CD14-positive monocyte (primary cell): ENCODE data around the gene DAO. TPM values are rescaled to one million over a fixed set of nuclear protein-coding genes. Genes with fewer than 3 reads are reported as not detected.

ENCODE experiments used
- DNase-seq, 3 donors: peaks; one replicate each; pipeline ENCODE4 v3.0.0-alpha.2; 2011 to 2022
- H2AFZ ChIP-seq: 2 replicates; pipeline ENCODE4 v1.6.0; 2012; ENCODE audit warnings: mild to moderate bottlenecking, low read depth, low read length, inconsistent platforms; ENCODE audit not compliant: insufficient read depth, poor library complexity, severe bottlenecking
- H3K27ac ChIP-seq, 2 donors: 1 replicate in 1 of 2; 2 replicates in 1 of 2; pipeline ENCODE4 v1.5.1; 2012 to 2013; ENCODE audit warnings: low read length in 2 of 2, control low read depth in 1 of 2, inconsistent platforms in 1 of 2, low read depth in 1 of 2, mild to moderate bottlenecking in 1 of 2
- H3K27me3 ChIP-seq, 2 donors: one replicate each; pipeline versions ENCODE4 v1.6.0 to v1.6.1; 2011 to 2013; ENCODE audit warnings: low read length in 2 of 2; ENCODE audit not compliant: control insufficient read depth in 2 of 2, insufficient read depth in 2 of 2
- H3K36me3 ChIP-seq, 2 donors: replicated peaks in 1 of 2; 1 replicate in 1 of 2; 2 replicates in 1 of 2; pipeline versions ENCODE4 v1.5.1 to v1.6.1; 2012 to 2013; ENCODE audit warnings: low read length in 2 of 2, control low read depth in 1 of 2, inconsistent platforms in 1 of 2, mild to moderate bottlenecking in 1 of 2; ENCODE audit not compliant: insufficient read depth in 2 of 2, control insufficient read depth in 1 of 2
- H3K4me1 ChIP-seq, 2 donors: 1 replicate in 1 of 2; 2 replicates in 1 of 2; pipeline versions ENCODE4 v1.5.1 to v1.6.1; 2012 to 2013; ENCODE audit warnings: low read length in 2 of 2, control low read depth in 1 of 2, inconsistent platforms in 1 of 2, mild to moderate bottlenecking in 1 of 2, moderate library complexity in 1 of 2; ENCODE audit not compliant: insufficient read depth in 2 of 2, control insufficient read depth in 1 of 2
- H3K4me2 ChIP-seq: replicated peaks from 2 replicates; pipeline ENCODE3; 2012; ENCODE audit warnings: low read length, moderate library complexity, mild to moderate bottlenecking; ENCODE audit not compliant: poor library complexity, severe bottlenecking; ENCODE audit errors: extremely low read depth
- H3K4me3 ChIP-seq, 3 experiments: fragments of 200-600 bp in 1 of 3; sonication (generic) in 1 of 3; replicated peaks in 1 of 3; 1 replicate in 2 of 3; 2 replicates in 1 of 3; pipeline ENCODE4 v1.5.1; 2011 to 2013; ENCODE audit warnings: low read length in 3 of 3, mild to moderate bottlenecking in 3 of 3, control low read depth in 2 of 3, low read depth in 2 of 3, inconsistent platforms in 1 of 3, moderate library complexity in 1 of 3
- H3K79me2 ChIP-seq: 2 replicates; pipeline ENCODE4 v1.6.0; 2012; ENCODE audit warnings: mild to moderate bottlenecking, control low read depth, inconsistent platforms, low read length, moderate library complexity; ENCODE audit not compliant: insufficient read depth
- H3K9ac ChIP-seq: 2 replicates; pipeline ENCODE4 v1.6.0; 2017; ENCODE audit warnings: low read length, mild to moderate bottlenecking; ENCODE audit not compliant: insufficient read depth, poor library complexity, severe bottlenecking
- H3K9me3 ChIP-seq, 2 donors: replicated peaks in 1 of 2; 1 replicate in 1 of 2; 2 replicates in 1 of 2; pipeline versions ENCODE4 v1.5.1 to v1.6.1; 2012 to 2013; ENCODE audit warnings: low read length in 2 of 2, control low read depth in 1 of 2; ENCODE audit not compliant: control insufficient read depth in 1 of 2, insufficient read depth in 1 of 2
- H4K20me1 ChIP-seq: 2 replicates; pipeline ENCODE4 v1.6.0; 2012; ENCODE audit warnings: mild to moderate bottlenecking, low read length, control low read depth, moderate library complexity; ENCODE audit not compliant: insufficient read depth
- H3K27ac Mint-ChIP-seq, 7 donors: one replicate each; pipeline ENCODE4 v1.8.0; 2020; ENCODE audit warnings: mild to moderate bottlenecking in 7 of 7, mixed read lengths in 7 of 7, moderate library complexity in 6 of 7, inconsistent platforms in 2 of 7
- H3K27me3 Mint-ChIP-seq, 3 donors: one replicate each; pipeline ENCODE4 v1.8.0; 2021 to 2022; ENCODE audit warnings: low read depth in 3 of 3, mild to moderate bottlenecking in 3 of 3, mixed read lengths in 3 of 3, moderate library complexity in 3 of 3, inconsistent platforms in 1 of 3
- H3K36me3 Mint-ChIP-seq, 2 donors: one replicate each; pipeline ENCODE4 v1.8.0; 2020; ENCODE audit warnings: mixed read lengths in 2 of 2, inconsistent platforms in 1 of 2, mild to moderate bottlenecking in 1 of 2
- H3K4me1 Mint-ChIP-seq: one replicate; pipeline ENCODE4 v1.8.0; 2020; ENCODE audit warnings: mild to moderate bottlenecking, mixed read lengths
- H3K4me3 Mint-ChIP-seq, 2 donors: one replicate each; pipeline ENCODE4 v1.8.0; 2020; ENCODE audit warnings: mild to moderate bottlenecking in 2 of 2, mixed read lengths in 2 of 2, moderate library complexity in 1 of 2
- H3K9me3 Mint-ChIP-seq, 7 donors: one replicate each; pipeline ENCODE4 v1.8.0; 2020 to 2022; ENCODE audit warnings: mixed read lengths in 7 of 7, mild to moderate bottlenecking in 6 of 7, moderate library complexity in 6 of 7, inconsistent platforms in 2 of 7
- CTCF ChIP-seq: fragments of 200-600 bp; IDR thresholded peaks from one replicate; pipeline ENCODE4 v1.8.0; 2022; ENCODE audit warnings: antibody characterized with exemption, mild to moderate bottlenecking
- WGBS: methylation state at CpG from one replicate; pipeline ENCODE4 v1.1.5; 2013; ENCODE audit warnings: missing lambda C conversion rate; ENCODE audit not compliant: insufficient coverage; 5-methylcytosine and 5-hydroxymethylcytosine counted together
- intact Hi-C, 2 donors: fragments of 100-400 bp; cut with micrococcal nuclease; formaldehyde crosslinking; loops; one replicate each; pipeline versions ENCODE4 v1.15.0 to v1.15.1; 2023
- polyA plus RNA-seq, 3 donors: library from polyadenylated mRNA; depleted of rRNA in 1 of 3; unstranded in 2 of 3; stranded (reverse) in 1 of 3; fragments of 300-500 nt in 2 of 3; fragments of >200 nt in 1 of 3; fragmentation: Illumina TruSeq in 2 of 3; gene quantifications; 1 replicate in 2 of 3; 2 replicates in 1 of 3; pipeline ENCODE4 v1.2.3, GENCODE V29; 2012 to 2021

DAO gene
- polyA plus RNA-seq, 3 donors: not detected

DNA sequence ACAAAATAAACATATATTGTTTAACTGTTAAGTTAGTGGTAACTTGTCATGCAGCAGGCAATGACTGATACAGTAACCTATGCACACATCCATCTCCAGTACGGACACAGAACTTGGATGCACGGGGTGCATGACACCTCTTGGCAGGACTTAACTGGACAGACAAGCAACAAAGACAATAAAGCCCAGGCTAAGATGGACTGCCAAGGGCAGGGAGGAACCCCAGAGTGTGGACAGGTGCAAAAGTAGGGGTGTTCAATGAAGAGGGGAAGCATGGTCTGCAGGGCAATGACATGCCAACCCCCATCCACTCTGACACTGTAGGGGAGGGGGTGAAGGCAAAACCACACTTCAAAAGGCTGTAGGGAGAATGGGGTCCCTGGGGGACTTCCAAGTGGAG is 34.2 kb upstream of the DAO start:
- H3K27ac Mint-ChIP-seq: peak overlapping the region; percentile 82 to 91 (median 87)
- peaks cover 49% of the 10 kb centered on the region for H4K20me1 ChIP-seq
- peak overlapping the region; percentile 56 for H3K4me2 ChIP-seq
- peaks cover 0 to 2% (median 0%) of the 10 kb centered on the region in 3 donors for H3K27me3 Mint-ChIP-seq
- H3K4me3 ChIP-seq: no peak overlapping the region
- no peak overlapping the region for H3K9ac ChIP-seq
- no peaks in the 10 kb centered on the region for H3K9me3 ChIP-seq
- no peaks in the 10 kb centered on the region for H3K27me3 ChIP-seq
- peak overlapping the region; percentile 18 to 76 for H3K27ac ChIP-seq
- peaks cover 31 to 44% of the 10 kb centered on the region in 2 donors for H3K4me1 ChIP-seq
- H3K4me3 Mint-ChIP-seq: no peak overlapping the region
- TF ChIP-seq CTCF: no peak
- peaks cover 63 to 73% of the 10 kb centered on the region in 2 donors for H3K36me3 Mint-ChIP-seq
- peaks cover 56% of the 10 kb centered on the region for H3K4me1 Mint-ChIP-seq
- WGBS: 100% methylated on average over 2 of the region's 2 CpGs
- peaks cover 21 to 49% of the 10 kb centered on the region in 2 donors for H3K36me3 ChIP-seq
- no peak for DNase-seq
- H3K9me3 Mint-ChIP-seq: peaks cover 0 to 2% (median 0%) of the 10 kb centered on the region in 7 donors
- no peak overlapping the region for H2AFZ ChIP-seq
- intact Hi-C loops: no loop called here
- peaks cover 36% of the 10 kb centered on the region for H3K79me2 ChIP-seq

GRCh38 chr12:108846290-108846701 is 33.6 kb upstream of the DAO start:
- H3K27ac ChIP-seq: peak overlapping the region; percentile 18 to 76
- H2AFZ ChIP-seq: no peak overlapping the region
- H3K9ac ChIP-seq: no peak overlapping the region
- peak overlapping the region; percentile 82 to 91 (median 87) for H3K27ac Mint-ChIP-seq
- H3K36me3 Mint-ChIP-seq: peaks cover 62 to 71% of the 10 kb centered on the region in 2 donors
- H3K4me3 ChIP-seq: peak overlapping the region in 1 of 3 experiments; percentile 38
- H3K27me3 ChIP-seq: no peaks in the 10 kb centered on the region
- peak overlapping the region; percentile 56 for H3K4me2 ChIP-seq
- H4K20me1 ChIP-seq: peaks cover 49% of the 10 kb centered on the region
- peak overlapping the region; percentile 41 to 67 for H3K4me3 Mint-ChIP-seq
- peaks cover 34% of the 10 kb centered on the region for H3K79me2 ChIP-seq
- H3K27me3 Mint-ChIP-seq: peaks cover 0 to 2% (median 0%) of the 10 kb centered on the region in 3 donors
- peaks cover 0 to 2% (median 0%) of the 10 kb centered on the region in 7 donors for H3K9me3 Mint-ChIP-seq
- H3K4me1 ChIP-seq: peaks cover 36 to 48% of the 10 kb centered on the region in 2 donors
- WGBS: 3% methylated on average over 4 of the region's 5 CpGs
- TF ChIP-seq CTCF: no peak
- H3K4me1 Mint-ChIP-seq: peaks cover 58% of the 10 kb centered on the region
- intact Hi-C loops: no loop called here
- DNase-seq: peak in 1 of 3 donors; percentile 56
- H3K9me3 ChIP-seq: no peaks in the 10 kb centered on the region
- peaks cover 21 to 45% of the 10 kb centered on the region in 2 donors for H3K36me3 ChIP-seq
